ENCODE measurements around the gene GNPTAB.

GNPTAB gene

GRCh38 chr12:101792046-101792931 lies 38.5 kb downstream of the GNPTAB start:
- Histone ChIP-seq H3K27ac (no peak overlapping the region), H3K27me3 (ENCODE audit: insufficient read depth, low read depth, severe bottlenecking) (no peaks in the 10 kb centered on the region), H3K4me3 (ENCODE audit: low read depth, low read length) (no peak overlapping the region), H3K9me3 (ENCODE audit: severe bottlenecking) (no peaks in the 10 kb centered on the region), H3K36me3 (no peaks in the 10 kb centered on the region)
- DNase-seq, result no peak
- 0 out of 2 replicates have a peak, but pooled peaks have one; percentile 22 for TF ChIP-seq CTCF (IDR thresholded peaks at IDR 0.05; ENCODE audit: low read depth, low read length)

DNA sequence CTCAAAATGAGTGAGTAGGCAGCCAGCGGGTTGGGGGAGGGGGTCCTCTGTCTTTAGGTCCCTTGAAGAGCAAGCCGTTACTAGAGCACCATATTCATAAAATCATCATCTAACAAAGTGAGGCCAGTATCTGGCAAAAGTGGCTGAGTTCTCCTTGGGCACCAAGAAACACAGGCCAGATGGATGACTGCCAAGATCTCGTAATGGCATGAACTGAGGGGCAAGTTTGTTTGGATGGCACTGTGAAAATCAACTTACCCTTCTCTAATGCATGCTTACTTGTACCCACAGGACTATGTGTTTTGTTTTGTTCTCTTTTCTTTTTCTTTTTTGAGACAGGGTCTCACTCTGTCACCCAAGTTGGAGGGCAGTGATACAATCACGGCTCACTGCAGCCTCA lies 41.6 kb downstream of the GNPTAB start:
- Histone ChIP-seq H3K36me3 (no peaks in the 10 kb centered on the region), H3K9me3 (ENCODE audit: severe bottlenecking) (no peaks in the 10 kb centered on the region), H3K4me3 (ENCODE audit: low read depth, low read length) (no peak overlapping the region), H3K27ac (no peak overlapping the region), H3K27me3 (ENCODE audit: insufficient read depth, low read depth, severe bottlenecking) (no peaks in the 10 kb centered on the region)
- no peak for DNase-seq
- no peak for TF ChIP-seq CTCF (IDR thresholded peaks at IDR 0.05; ENCODE audit: low read depth, low read length)

- Histone ChIP-seq H3K9me3 (ENCODE audit: severe bottlenecking) (no peaks in the 10 kb centered on the region), H3K27ac (no peak overlapping the region), H3K36me3 (no peaks in the 10 kb centered on the region), H3K27me3 (ENCODE audit: insufficient read depth, low read depth, severe bottlenecking) (no peaks in the 10 kb centered on the region), H3K4me3 (ENCODE audit: low read depth, low read length) (no peak overlapping the region)
- no peak for DNase-seq
- TF ChIP-seq CTCF (IDR thresholded peaks at IDR 0.05; ENCODE audit: low read depth, low read length), result no peak
Observed at GRCh38 chr12:101785671-101786070, 45.1 kb downstream of the GNPTAB start.

DNA sequence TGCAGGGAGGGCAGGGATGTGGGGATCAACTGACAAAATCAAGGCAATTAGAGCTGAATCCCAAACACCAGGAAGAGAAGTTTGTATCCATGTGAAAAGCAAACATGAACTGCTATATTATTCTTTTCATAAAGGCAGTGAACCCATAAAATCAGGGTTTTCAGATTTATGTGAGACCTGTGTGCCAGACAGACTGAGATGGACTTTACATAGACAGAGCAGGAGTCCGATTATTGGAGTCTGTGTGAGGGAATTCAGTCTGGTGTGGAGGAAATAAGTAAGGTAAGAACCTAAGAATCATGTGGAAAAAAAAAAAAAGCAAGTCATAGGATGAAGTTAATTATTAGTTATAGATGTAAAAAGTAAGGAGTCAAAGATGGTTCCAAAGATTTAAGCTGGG lies 46.4 kb downstream of the GNPTAB start:
- no peak for DNase-seq
- no peak overlapping the region for H3K27ac ChIP-seq
- H3K4me3 ChIP-seq (ENCODE audit: low read depth, low read length), result no peak overlapping the region
- no peaks in the 10 kb centered on the region for H3K36me3 ChIP-seq
- no peak for TF ChIP-seq CTCF (IDR thresholded peaks at IDR 0.05; ENCODE audit: low read depth, low read length)
- H3K27me3 ChIP-seq (ENCODE audit: insufficient read depth, low read depth, severe bottlenecking), result no peaks in the 10 kb centered on the region
- H3K9me3 ChIP-seq (ENCODE audit: severe bottlenecking), result no peaks in the 10 kb centered on the region

DNA sequence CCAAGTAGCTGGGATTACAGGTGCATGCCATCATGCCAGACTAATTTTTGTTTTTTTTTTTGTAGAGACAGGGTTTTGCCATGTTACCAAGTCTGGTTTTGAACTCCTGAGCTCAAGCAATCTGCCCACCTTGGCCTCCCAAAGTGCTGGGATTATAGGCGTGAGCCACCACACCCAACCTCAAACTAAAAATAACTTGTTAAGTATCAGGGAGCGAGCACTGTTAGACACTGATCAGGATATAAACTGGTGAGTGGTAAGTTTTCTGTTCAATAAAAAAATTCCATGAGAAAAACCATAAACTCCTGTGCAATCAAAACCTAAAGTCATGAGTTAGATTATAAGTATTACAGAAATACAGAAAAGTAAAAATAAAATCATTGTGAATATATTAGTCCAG lies 46.9 kb downstream of the GNPTAB start:
- no peak for DNase-seq
- no peak overlapping the region for H3K27ac ChIP-seq
- no peak for TF ChIP-seq CTCF (IDR thresholded peaks at IDR 0.05; ENCODE audit: low read depth, low read length)

More for the DNA sequence above, 46.9 kb downstream of the GNPTAB start:
- H3K27me3 ChIP-seq (ENCODE audit: insufficient read depth, low read depth, severe bottlenecking), result no peaks in the 10 kb centered on the region
- H3K9me3 ChIP-seq (ENCODE audit: severe bottlenecking), result no peaks in the 10 kb centered on the region
- no peaks in the 10 kb centered on the region for H3K36me3 ChIP-seq
- no peak overlapping the region for H3K4me3 ChIP-seq (ENCODE audit: low read depth, low read length)

All from WERI-Rb-1 (cell line).